ENCODE results near the gene SLC35G3. TPM values are rescaled to one million over a fixed set of nuclear protein-coding genes. Genes with fewer than 3 reads are reported as not detected.
"Not testable (repeated sequence)": the region's sequence is repeated elsewhere in the genome, so short reads cannot be mapped to it uniquely, and the experiment has no call there.

SLC35G3 gene
- total and polyA plus RNA-seq, 10 of the 15 experiments (the other 5 are each of a cell fraction or from before 2014, with no cell fraction given) = not detected

GRCh38 chr17:35195062-35195461 is 869 bp upstream of the SLC35G3 start:
- H3K9ac ChIP-seq (ENCODE audit: control insufficient read depth, insufficient read depth, low read length); POLR2A ChIA-PET; H3K9me3 ChIP-seq (replicated peaks; ENCODE audit: control insufficient read depth, insufficient read depth, low read length); SMC1A ChIA-PET (ENCODE audit: uncharacterized antibody, unreplicated experiment); H3K36me3 ChIP-seq (ENCODE audit: control insufficient read depth in 2 of 2, insufficient read depth in 2 of 2, low read length in 1 of 2); H3K27me3 ChIP-seq (replicated peaks in 1 of 2; ENCODE audit: control insufficient read depth in 2 of 2, insufficient read depth in 2 of 2, low read length in 1 of 2); H3K4me3 ChIP-seq; H3K4me1 ChIP-seq (ENCODE audit: control insufficient read depth, insufficient read depth, low read length); ATAC-seq; H3K27ac ChIP-seq (ENCODE audit: control insufficient read depth, insufficient read depth); CTCF ChIA-PET; intact Hi-C loops (cut with micrococcal nuclease; ENCODE audit: unreplicated experiment); RAD21 ChIA-PET (ENCODE audit: unreplicated experiment); H3K4me2 ChIP-seq (ENCODE audit: control insufficient read depth, insufficient read depth); BruUV-seq (replicated peaks); FAIRE-seq; H4K20me1 ChIP-seq (ENCODE audit: control insufficient read depth, insufficient read depth); H2AFZ ChIP-seq (ENCODE audit: control insufficient read depth, low read depth, low read length); DNase-seq (ENCODE audit: low read depth, low spot score); H3K79me2 ChIP-seq (ENCODE audit: control insufficient read depth, insufficient read depth, low read length); in situ Hi-C loops (cut with MboI): not testable (repeated sequence)
- WGBS (ENCODE audit: insufficient coverage, insufficient replicate concordance, low lambda C conversion rate, missing lambda C conversion rate) = 89% methylated on average over 15 of the region's 31 CpGs

- WGBS (ENCODE audit: insufficient coverage, insufficient replicate concordance, low lambda C conversion rate, missing lambda C conversion rate) = 31% methylated on average over 7 of the region's 8 CpGs
- H3K4me3 ChIP-seq = no peak overlapping the region
- DNase-seq (ENCODE audit: low read depth, low spot score) = no peak
- no peak for ATAC-seq
- ChIA-PET POLR2A (no interaction called here), RAD21 (ENCODE audit: unreplicated experiment) (interaction anchor here (0.6 kb wide), 1 partner anchor 225 kb away, joined by 3 read pairs; no protein-coding TSS in a partner anchor), CTCF (no interaction called here), SMC1A (ENCODE audit: uncharacterized antibody, unreplicated experiment) (interaction anchor here (0.6 kb wide), 1 partner anchor 113 kb away, joined by 3 read pairs; no protein-coding TSS in a partner anchor)
- no peak overlapping the region for H2AFZ ChIP-seq (ENCODE audit: control insufficient read depth, low read depth, low read length)
- no peaks in the 10 kb centered on the region for H3K27me3 ChIP-seq (replicated peaks in 1 of 2; ENCODE audit: control insufficient read depth in 2 of 2, insufficient read depth in 2 of 2, low read length in 1 of 2)
- H3K9ac ChIP-seq (ENCODE audit: control insufficient read depth, insufficient read depth, low read length) = no peak overlapping the region
- H3K79me2 ChIP-seq (ENCODE audit: control insufficient read depth, insufficient read depth, low read length) = no peaks in the 10 kb centered on the region
- no peaks in the 10 kb centered on the region for H3K9me3 ChIP-seq (replicated peaks; ENCODE audit: control insufficient read depth, insufficient read depth, low read length)
- TF ChIP-seq NFIC (IDR thresholded peaks at IDR 0.05; ENCODE audit: low read depth, low read length) (no peak), ATF7 (IDR thresholded peaks at IDR 0.05; ENCODE audit: low read depth) (no peak)
- BruUV-seq (replicated peaks) = no TSS peak
- H3K4me1 ChIP-seq (ENCODE audit: control insufficient read depth, insufficient read depth, low read length) = no peaks in the 10 kb centered on the region
- H3K36me3 ChIP-seq (ENCODE audit: control insufficient read depth in 2 of 2, insufficient read depth in 2 of 2, low read length in 1 of 2) = no peaks in the 10 kb centered on the region
- no peaks in the 10 kb centered on the region for H4K20me1 ChIP-seq (ENCODE audit: control insufficient read depth, insufficient read depth)
- H3K27ac ChIP-seq (ENCODE audit: control insufficient read depth, insufficient read depth) = no peak overlapping the region
- no peak for FAIRE-seq
- in situ Hi-C loops (cut with MboI) = no loop called here
- H3K4me2 ChIP-seq (ENCODE audit: control insufficient read depth, insufficient read depth) = no peak overlapping the region
- intact Hi-C loops (cut with micrococcal nuclease; ENCODE audit: unreplicated experiment) = no loop called here
Measured at GRCh38 chr17:35192708-35193107, 1.5 kb downstream of the SLC35G3 start.

All from GM12878 (cell line).